Measurements from ENCODE around the gene PARVB. TPM values are rescaled to one million over a fixed set of nuclear protein-coding genes. Genes with fewer than 3 reads are reported as not detected.

PARVB gene
- polyA plus RNA-seq, 1 donor, result 10.9 TPM

DNA sequence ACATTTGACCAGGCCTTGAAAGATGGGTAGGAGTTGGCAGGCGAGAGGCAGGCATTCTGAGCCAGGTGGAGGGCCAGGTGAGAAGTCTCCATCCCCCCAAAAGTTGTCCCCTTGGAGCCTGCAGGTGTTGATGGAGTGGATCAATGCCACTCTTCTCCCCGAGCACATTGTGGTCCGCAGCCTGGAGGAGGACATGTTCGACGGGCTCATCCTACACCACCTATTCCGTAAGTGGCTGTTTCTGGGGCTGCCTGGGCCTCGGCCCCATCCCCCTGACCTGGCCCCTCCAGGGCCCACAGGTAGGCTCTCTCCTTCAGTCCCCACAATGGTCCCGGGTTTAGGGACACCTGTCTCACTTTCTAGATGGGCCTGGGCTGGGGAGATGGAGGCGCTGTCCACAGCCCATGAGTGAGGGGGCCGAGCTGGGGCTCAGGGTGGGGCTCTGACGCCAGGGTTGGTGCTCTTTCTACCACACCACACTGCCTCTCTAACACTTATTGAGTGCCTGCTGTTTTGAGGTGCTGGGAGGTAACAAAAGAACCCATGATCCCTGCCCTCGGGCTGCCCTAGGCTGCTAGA, 163.6 kb downstream of the PARVB start:
- WGBS (ENCODE audit: insufficient coverage, low lambda C conversion rate), result no CpG with 5 or more reads among the region's 12 CpGs
- no peak overlapping the region for H3K4me3 ChIP-seq (ENCODE audit: low read length)
- DNase-seq, result no peak

DNA sequence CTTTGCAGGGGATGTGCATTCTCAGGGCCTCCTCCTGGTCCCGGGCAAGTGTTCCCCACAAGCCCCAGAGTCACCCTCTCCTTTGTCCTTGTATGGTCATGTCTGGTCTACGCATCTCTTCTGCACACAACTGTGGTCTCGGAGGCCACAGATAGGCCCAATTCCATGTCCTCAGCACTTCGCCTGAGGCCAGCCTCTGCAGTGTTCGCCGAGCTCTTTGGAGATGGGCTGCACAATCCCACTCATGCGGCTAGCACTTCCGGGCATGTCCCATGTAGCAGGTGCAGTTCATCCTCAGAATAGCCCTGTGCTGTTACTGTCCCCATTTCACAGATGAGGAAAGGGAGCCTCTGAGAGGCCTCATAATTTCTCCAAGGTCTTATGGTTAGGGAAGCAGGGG, 164.2 kb downstream of the PARVB start:
- WGBS (ENCODE audit: insufficient coverage, low lambda C conversion rate), result no CpG with 5 or more reads among the region's 8 CpGs
- H3K27me3 ChIP-seq (ENCODE audit: control insufficient read depth, insufficient read depth, low read length), result no peaks in the 10 kb centered on the region
- H3K4me1 ChIP-seq (ENCODE audit: control insufficient read depth, insufficient read depth, low read length), result no peaks in the 10 kb centered on the region
- H3K4me3 ChIP-seq (ENCODE audit: low read length), result no peak overlapping the region
- H3K36me3 ChIP-seq (ENCODE audit: control insufficient read depth, insufficient read depth, low read length), result no peaks in the 10 kb centered on the region
- no peak overlapping the region for H3K27ac ChIP-seq (ENCODE audit: low read length)
- no peak for DNase-seq
- H3K9me3 ChIP-seq (ENCODE audit: control insufficient read depth, low read depth, low read length), result no peaks in the 10 kb centered on the region

More for the DNA sequence above, 163.6 kb downstream of the PARVB start:
- Histone ChIP-seq H3K36me3 (ENCODE audit: control insufficient read depth, insufficient read depth, low read length) (no peaks in the 10 kb centered on the region), H3K9me3 (ENCODE audit: control insufficient read depth, low read depth, low read length) (no peaks in the 10 kb centered on the region), H3K27ac (ENCODE audit: low read length) (no peak overlapping the region), H3K4me1 (ENCODE audit: control insufficient read depth, insufficient read depth, low read length) (no peaks in the 10 kb centered on the region), H3K27me3 (ENCODE audit: control insufficient read depth, insufficient read depth, low read length) (no peaks in the 10 kb centered on the region)

DNA sequence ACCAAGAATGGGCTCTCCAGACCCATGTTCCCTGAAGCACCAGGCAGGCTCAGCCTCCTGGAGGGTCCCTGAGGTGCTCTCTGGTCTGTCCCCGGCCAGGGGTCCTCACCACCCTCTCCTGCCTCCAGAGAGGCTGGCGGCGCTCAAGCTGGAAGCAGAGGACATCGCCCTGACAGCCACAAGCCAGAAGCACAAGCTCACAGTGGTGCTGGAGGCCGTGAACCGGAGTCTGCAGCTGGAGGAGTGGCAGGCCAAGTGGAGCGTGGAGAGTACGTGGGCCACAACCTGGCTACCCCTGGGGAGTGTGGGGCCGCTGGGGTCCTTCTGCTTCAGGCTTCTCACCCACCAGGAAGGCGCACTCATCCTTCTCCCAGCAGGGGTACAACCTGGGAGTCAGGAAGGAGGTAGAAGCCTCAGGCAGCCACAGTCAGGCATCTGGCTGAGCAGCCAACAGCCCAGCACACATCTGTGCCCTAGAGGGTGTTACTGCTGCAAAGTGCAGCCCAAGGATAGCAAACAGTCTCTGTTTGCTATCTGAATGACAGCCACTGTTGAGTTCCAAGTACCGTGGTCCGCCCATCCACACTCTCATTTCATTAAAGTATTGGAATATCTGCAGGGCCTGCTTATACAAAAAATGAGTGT, 165.0 kb downstream of the PARVB start:
- no CpG with 5 or more reads among the region's 12 CpGs for WGBS (ENCODE audit: insufficient coverage, low lambda C conversion rate)
- no peaks in the 10 kb centered on the region for H3K4me1 ChIP-seq (ENCODE audit: control insufficient read depth, insufficient read depth, low read length)
- no peaks in the 10 kb centered on the region for H3K27me3 ChIP-seq (ENCODE audit: control insufficient read depth, insufficient read depth, low read length)
- no peak overlapping the region for H3K27ac ChIP-seq (ENCODE audit: low read length)
- no peak for DNase-seq
- no peaks in the 10 kb centered on the region for H3K9me3 ChIP-seq (ENCODE audit: control insufficient read depth, low read depth, low read length)
- H3K36me3 ChIP-seq (ENCODE audit: control insufficient read depth, insufficient read depth, low read length), result no peaks in the 10 kb centered on the region
- no peak overlapping the region for H3K4me3 ChIP-seq (ENCODE audit: low read length)

DNA sequence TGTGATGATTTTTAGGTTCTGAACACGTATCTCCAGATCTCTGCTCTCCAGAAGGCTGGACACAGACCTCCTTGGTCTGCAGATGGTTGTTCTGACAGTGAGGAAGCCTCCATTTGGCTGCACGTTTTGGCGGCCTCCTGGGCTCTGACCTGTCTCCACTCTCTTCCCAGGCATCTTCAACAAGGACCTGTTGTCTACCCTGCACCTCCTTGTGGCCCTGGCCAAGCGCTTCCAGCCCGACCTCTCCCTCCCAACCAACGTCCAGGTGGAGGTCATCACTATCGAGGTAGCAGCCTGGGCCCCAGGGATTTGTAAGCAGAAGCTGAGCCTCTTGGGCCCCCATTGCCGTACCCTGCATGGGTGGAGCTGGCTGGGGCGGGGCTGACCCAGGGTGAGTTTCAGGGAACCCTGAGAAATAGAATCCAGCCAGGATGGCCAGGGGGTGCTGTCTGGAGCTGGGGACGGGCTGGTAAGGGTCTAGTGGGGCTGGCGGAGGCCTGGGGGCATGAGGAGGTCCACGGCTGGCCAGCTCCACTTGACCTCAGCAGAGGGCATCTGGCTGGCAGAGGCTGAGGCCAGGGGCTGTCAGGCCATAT, 166.4 kb downstream of the PARVB start:
- Histone ChIP-seq H3K4me3 (ENCODE audit: low read length) (no peak overlapping the region), H3K27me3 (ENCODE audit: control insufficient read depth, insufficient read depth, low read length) (no peaks in the 10 kb centered on the region), H3K27ac (ENCODE audit: low read length) (no peak overlapping the region), H3K9me3 (ENCODE audit: control insufficient read depth, low read depth, low read length) (no peaks in the 10 kb centered on the region), H3K36me3 (ENCODE audit: control insufficient read depth, insufficient read depth, low read length) (no peaks in the 10 kb centered on the region), H3K4me1 (ENCODE audit: control insufficient read depth, insufficient read depth, low read length) (no peaks in the 10 kb centered on the region)
- 100% methylated on average over 1 of the region's 12 CpGs for WGBS (ENCODE audit: insufficient coverage, low lambda C conversion rate)
- DNase-seq, result no peak

DNA sequence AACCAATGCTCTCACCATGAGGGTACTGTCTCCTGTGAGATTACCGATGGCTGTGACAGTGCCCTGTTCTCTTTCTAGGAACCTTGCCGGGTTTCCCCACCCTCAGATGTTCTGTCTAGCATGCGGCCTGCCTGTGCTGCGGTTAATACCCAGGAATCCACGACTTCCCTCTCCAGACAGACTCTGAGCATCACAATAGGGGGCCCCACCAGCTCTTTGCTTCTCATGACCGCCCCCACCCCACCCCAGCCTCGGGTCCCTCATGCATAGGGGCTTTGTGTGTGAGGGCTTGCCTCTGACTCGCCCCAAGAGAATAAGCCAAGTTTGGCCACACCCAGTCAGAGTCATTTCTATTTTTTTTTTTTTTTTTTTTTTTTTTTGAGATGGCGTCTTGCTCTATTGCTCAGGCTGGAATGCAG, 166.9 kb downstream of the PARVB start:
- H3K36me3 ChIP-seq (ENCODE audit: control insufficient read depth, insufficient read depth, low read length), result no peaks in the 10 kb centered on the region
- no peak overlapping the region for H3K4me3 ChIP-seq (ENCODE audit: low read length)
- no peaks in the 10 kb centered on the region for H3K9me3 ChIP-seq (ENCODE audit: control insufficient read depth, low read depth, low read length)
- no CpG with 5 or more reads among the region's 9 CpGs for WGBS (ENCODE audit: insufficient coverage, low lambda C conversion rate)
- no peak overlapping the region for H3K27ac ChIP-seq (ENCODE audit: low read length)
- no peak for DNase-seq
- H3K27me3 ChIP-seq (ENCODE audit: control insufficient read depth, insufficient read depth, low read length), result no peaks in the 10 kb centered on the region
- no peaks in the 10 kb centered on the region for H3K4me1 ChIP-seq (ENCODE audit: control insufficient read depth, insufficient read depth, low read length)

DNA sequence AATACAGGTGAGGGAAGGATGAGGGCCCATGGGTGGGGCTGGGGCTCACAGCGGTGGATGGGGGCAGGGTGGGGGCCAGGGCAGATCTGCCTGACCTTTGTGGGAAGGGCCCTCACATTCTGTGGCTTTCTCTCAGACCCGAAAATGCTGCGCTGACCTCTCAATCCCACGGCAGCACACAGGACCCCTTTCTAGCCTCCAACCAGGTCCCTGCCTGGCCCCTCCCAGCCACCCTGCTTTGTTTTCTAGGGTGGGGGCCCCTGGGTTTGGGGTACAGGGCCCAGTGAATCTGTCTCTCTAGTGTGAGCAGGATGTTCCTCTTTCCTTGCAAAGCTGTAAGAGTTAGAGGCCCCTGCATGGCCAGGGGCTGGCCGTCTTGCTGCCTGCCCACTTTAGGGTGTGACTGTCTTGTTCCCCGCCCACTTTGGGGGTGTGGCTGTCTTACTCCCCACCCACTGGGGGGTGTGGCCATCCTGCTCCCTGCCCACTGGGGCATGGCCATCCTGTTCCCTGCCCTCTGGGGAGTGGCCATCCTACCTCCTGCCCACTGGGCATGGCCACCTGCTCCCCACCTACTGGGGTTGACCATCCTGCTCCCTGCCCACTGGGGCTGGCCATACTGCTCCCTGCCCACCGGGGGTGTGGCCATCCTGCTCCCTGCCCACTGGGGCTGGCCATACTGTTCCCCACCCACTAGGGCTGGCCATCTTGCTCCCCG, 168.2 kb downstream of the PARVB start:
- WGBS (ENCODE audit: insufficient coverage, low lambda C conversion rate), result no CpG with 5 or more reads among the region's 8 CpGs
- H3K9me3 ChIP-seq (ENCODE audit: control insufficient read depth, low read depth, low read length), result no peaks in the 10 kb centered on the region
- no peak overlapping the region for H3K4me3 ChIP-seq (ENCODE audit: low read length)
- no peaks in the 10 kb centered on the region for H3K4me1 ChIP-seq (ENCODE audit: control insufficient read depth, insufficient read depth, low read length)
- no peaks in the 10 kb centered on the region for H3K27me3 ChIP-seq (ENCODE audit: control insufficient read depth, insufficient read depth, low read length)
- DNase-seq, result no peak
- no peak overlapping the region for H3K27ac ChIP-seq (ENCODE audit: low read length)
- no peaks in the 10 kb centered on the region for H3K36me3 ChIP-seq (ENCODE audit: control insufficient read depth, insufficient read depth, low read length)

DNA sequence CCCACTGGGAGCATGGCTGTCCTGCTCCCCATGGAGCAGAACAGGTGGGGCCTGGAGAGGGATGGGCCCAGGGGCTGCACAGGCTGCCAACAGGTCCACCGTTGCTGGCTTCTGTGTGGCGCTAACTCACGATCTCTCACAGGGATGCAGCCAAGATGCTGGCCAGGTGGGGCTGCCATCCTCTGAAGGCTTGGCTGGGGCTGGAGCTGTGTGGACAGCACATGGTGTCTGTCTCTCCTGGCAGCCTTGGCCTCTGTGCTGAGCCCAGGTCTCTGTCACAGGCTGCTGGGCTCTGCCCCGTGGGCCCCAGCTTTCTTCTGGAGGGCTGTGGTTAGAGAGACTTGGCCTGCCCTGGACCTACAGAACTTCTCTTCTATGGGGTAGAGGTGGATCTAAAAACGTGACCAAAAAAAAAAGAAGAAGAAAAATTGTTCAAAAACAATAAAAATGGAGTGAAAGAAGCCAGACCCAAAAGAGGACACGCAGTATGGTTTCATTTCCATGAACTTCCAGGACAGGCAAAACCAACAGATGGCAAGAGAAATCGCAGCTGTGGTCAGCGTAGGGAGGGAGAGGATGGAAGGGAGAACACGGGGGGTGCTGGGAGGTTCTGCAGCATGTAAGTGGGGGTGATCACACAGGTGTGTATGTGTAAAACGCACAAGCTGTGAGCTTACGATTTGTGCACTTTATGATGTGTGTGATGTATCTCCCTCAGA, 168.9 kb downstream of the PARVB start:
- no peaks in the 10 kb centered on the region for H3K27me3 ChIP-seq (ENCODE audit: control insufficient read depth, insufficient read depth, low read length)
- no peaks in the 10 kb centered on the region for H3K4me1 ChIP-seq (ENCODE audit: control insufficient read depth, insufficient read depth, low read length)
- H3K27ac ChIP-seq (ENCODE audit: low read length), result no peak overlapping the region
- DNase-seq, result no peak
- no peaks in the 10 kb centered on the region for H3K9me3 ChIP-seq (ENCODE audit: control insufficient read depth, low read depth, low read length)
- H3K36me3 ChIP-seq (ENCODE audit: control insufficient read depth, insufficient read depth, low read length), result no peaks in the 10 kb centered on the region
- 85% methylated on average over 3 of the region's 11 CpGs for WGBS (ENCODE audit: insufficient coverage, low lambda C conversion rate)
- H3K4me3 ChIP-seq (ENCODE audit: low read length), result no peak overlapping the region

DNA sequence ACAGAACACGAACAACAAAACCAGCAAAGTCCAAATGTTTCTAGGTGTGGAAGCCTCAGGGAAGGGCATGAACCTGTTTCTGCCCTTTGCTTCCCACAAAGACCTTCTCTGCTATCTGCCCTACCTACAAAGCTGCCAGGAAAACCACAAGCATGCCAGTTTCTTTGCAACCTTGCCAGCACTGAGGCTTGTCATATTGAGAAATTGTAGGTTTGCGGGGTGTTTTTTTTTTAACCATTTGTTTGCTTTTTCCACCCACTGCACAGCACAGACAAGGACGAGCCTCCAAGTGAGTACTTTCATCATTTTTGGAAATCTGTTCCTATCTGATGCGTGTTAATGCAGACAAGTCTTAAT, 169.4 kb downstream of the PARVB start:
- Histone ChIP-seq H3K36me3 (ENCODE audit: control insufficient read depth, insufficient read depth, low read length) (no peaks in the 10 kb centered on the region), H3K27ac (ENCODE audit: low read length) (no peak overlapping the region), H3K4me3 (ENCODE audit: low read length) (no peak overlapping the region), H3K4me1 (ENCODE audit: control insufficient read depth, insufficient read depth, low read length) (no peaks in the 10 kb centered on the region), H3K9me3 (ENCODE audit: control insufficient read depth, low read depth, low read length) (no peaks in the 10 kb centered on the region), H3K27me3 (ENCODE audit: control insufficient read depth, insufficient read depth, low read length) (no peaks in the 10 kb centered on the region)
- WGBS (ENCODE audit: insufficient coverage, low lambda C conversion rate), result 40% methylated on average over 1 of the region's 4 CpGs
- DNase-seq, result no peak

DNA sequence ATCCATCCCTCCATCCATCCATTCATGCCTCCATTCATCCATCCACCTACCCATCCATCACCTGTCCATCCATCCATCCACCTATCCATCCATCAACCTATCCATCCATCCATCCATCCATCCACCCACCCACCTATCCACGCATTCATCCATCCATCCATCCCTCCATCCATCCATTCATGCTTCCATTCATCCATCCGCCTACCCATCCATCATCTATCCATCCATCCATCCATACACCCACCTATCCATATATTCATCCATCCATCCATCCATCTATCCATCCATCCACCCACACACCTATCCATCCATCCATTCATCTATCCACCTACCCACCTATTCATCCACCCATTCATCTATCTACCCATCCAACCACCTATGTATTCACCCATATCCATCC, 170.5 kb downstream of the PARVB start:
- Histone ChIP-seq H3K36me3 (ENCODE audit: control insufficient read depth, insufficient read depth, low read length) (no peaks in the 10 kb centered on the region), H3K27ac (ENCODE audit: low read length) (no peak overlapping the region), H3K9me3 (ENCODE audit: control insufficient read depth, low read depth, low read length) (no peaks in the 10 kb centered on the region), H3K4me1 (ENCODE audit: control insufficient read depth, insufficient read depth, low read length) (no peaks in the 10 kb centered on the region), H3K4me3 (ENCODE audit: low read length) (no peak overlapping the region), H3K27me3 (ENCODE audit: control insufficient read depth, insufficient read depth, low read length) (no peaks in the 10 kb centered on the region)
- DNase-seq, result no peak
- 100% methylated on average over 2 of the region's 2 CpGs for whole genome bisulfite sequencing (ENCODE audit: insufficient coverage, low lambda C conversion rate)

DNA sequence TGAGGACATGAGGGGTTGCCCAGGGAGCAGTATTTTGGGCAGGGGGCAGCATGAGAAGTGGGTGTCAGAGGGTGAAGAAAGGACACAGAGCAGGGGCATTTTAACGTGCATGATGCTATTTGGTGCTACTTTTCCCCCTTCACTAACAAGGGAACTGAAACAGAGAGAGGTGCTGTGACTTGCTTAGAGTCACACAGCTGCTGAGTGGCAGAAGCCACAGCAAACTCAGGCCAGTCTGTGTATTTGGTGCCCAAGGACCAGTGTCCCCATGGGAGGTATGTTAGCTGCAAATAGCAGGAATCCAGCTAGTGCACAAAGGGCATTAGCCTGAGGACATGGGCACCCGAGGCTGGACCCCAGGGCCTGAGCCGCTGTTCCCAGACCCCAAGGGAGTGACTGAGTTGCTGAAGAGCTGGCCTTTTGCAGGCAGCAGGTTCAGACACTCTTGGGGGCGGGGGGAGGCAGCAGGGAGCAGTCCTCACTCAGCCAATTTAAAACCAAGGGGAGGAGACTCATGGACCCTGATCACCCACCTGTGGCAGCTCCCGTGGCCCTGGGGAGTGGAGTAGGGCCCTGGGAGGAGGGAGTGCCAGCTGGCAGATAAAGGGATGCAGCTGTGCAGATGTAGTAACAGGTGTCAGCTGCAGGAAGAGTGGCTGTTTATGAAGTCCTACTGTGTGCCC, 171.2 kb downstream of the PARVB start:
- H3K4me1 ChIP-seq (ENCODE audit: control insufficient read depth, insufficient read depth, low read length), result no peaks in the 10 kb centered on the region
- no peaks in the 10 kb centered on the region for H3K9me3 ChIP-seq (ENCODE audit: control insufficient read depth, low read depth, low read length)
- WGBS (ENCODE audit: insufficient coverage, low lambda C conversion rate), result no CpG with 5 or more reads among the region's 5 CpGs
- DNase-seq, result no peak
- H3K27me3 ChIP-seq (ENCODE audit: control insufficient read depth, insufficient read depth, low read length), result no peaks in the 10 kb centered on the region
- H3K4me3 ChIP-seq (ENCODE audit: low read length), result no peak overlapping the region
- H3K36me3 ChIP-seq (ENCODE audit: control insufficient read depth, insufficient read depth, low read length), result no peaks in the 10 kb centered on the region
- no peak overlapping the region for H3K27ac ChIP-seq (ENCODE audit: low read length)

Measured in large intestine (tissue), 3 donors.